GM19463 (cell line): Measurements from ENCODE around the gene UGT1A7.
"Not testable (repeated sequence)": the region's sequence is repeated elsewhere in the genome, so short reads cannot be mapped to it uniquely, and the experiment has no call there.

Experiments
- ATAC-seq: cut with Tn5 transposase; IDR thresholded peaks from one replicate; pipeline ENCODE4 v1.9.1; 2021; ENCODE audit warnings: mild to moderate bottlenecking, moderate library complexity; ENCODE audit not compliant: unreplicated experiment

UGT1A7 gene

DNA sequence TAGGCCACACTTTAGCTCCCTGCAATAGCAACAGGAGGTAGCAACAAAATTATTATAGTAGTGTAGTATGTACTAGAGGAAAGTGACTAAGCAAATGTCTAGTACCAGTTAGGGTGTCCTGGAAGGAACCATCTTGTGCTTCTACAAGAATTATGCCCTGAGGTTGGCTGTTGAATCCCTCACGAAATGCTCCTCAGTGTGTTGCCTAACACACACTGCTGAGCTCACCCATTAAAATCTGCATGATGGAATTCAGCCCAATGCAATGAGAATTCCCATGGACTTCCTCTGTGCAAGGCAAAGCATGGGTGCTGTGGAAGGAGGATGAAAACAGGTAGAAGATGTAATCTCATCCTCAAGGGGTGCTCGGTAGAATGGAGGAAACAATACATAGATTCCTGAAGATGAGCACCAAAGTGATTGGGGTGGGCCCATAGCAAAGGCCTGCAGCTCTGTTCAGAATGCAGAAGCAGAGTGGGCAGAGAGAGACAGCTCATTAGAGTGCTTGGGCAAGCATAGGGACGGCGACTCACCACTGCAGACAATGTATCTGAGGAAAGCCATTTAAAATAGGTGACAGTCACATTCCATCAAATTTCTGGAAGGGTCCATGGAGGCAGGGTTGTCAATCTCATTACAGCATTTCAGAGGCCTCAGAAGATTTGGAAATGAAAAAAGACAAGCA is 1.2 kb upstream of the UGT1A7 start:
- ATAC-seq, result no peak

DNA sequence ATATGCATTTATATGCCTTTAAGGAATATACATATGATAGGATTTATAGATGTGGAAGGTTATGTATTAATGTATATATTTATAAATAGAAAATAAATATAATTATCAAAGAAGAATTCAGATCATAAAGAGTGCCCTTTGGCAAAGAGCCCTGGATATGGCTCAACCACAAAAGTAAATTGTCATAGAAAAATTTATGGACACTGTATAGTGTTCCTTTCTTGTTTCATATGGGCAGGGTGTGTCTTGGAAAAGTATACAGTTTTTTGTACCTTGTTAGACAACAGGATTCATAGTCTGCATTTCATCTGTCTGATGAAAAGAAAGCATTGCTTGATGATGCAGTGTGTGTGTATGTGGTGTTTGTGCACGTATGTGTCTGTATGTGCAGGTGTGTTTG is 2.9 kb downstream of the UGT1A7 start:
- no peak for ATAC-seq

DNA sequence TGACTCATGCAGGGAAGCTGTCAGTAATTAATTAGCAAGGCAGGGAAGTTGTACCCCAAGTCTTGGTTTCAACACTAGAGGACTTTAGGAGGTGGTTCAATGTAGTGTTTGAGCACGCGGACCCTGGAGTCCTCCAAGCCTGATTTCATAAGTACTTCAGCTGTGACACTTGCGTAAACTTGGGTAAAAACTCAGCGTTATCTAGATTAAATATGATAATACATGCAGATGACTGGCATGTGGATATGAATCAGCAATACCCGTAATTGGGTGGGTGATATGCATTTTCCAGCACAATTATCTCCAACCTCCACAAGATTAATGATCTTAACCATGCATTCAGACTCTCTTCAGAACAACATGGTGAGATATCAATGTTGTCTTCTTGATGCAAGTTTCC is 5.2 kb downstream of the UGT1A7 start:
- ATAC-seq, result no peak

DNA sequence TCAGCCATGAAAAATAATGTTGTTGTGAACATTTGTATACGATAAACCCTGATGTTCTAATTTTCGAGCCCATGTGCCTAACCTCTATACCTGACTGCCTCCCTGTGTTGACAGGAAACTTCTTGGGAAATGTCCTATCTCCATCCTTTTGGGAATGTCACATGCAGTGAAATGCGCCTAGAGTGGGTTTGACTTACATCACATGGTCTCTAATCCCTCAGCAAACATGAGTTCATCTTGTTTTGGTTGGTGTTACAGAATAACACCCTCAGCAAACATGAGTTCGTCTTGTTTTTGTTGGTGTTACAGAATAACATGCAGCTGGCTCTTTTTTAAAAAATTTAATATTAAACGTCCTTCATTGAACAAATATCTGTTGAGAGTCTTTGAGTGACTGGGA is 6.6 kb downstream of the UGT1A7 start:
- ATAC-seq, result no peak

DNA sequence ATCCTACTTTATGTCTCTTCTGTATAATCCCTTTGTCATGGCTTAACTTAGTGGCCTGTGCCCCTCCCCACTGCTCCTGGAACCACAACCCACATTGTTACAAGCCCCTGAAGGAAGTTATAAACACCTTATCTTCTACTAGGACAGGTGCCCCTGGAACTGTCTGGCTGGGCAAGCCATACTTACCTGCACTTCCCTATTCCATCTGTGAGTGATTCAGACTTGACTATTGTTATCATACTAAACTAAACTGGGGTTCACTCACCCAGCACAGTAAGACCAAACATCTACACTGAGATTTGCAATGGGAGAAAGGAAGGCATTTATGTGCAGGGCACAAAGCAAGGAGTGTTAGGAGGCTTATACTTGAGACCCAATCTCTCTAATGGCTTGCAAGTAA is 7.3 kb downstream of the UGT1A7 start:
- ATAC-seq, result no peak

DNA sequence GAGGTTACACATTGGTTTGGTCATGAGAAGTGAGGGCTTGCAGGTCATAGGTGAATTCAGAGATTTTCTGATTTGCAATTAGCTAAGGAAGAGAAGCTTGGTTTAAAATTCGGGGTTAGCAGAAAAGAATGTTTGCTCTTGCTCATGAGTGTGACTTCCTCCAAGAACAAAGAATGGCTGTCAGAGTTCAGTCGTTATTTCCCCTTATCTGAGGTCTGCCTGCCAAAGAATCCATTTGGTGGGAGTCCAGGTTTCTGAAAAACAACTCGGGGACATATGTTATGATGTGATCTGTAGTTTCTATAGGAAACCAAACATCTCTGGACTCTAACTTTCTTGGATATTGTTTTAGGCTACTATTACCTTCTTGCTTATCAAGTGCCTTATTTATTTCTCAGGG is 7.8 kb downstream of the UGT1A7 start:
- no peak for ATAC-seq

DNA sequence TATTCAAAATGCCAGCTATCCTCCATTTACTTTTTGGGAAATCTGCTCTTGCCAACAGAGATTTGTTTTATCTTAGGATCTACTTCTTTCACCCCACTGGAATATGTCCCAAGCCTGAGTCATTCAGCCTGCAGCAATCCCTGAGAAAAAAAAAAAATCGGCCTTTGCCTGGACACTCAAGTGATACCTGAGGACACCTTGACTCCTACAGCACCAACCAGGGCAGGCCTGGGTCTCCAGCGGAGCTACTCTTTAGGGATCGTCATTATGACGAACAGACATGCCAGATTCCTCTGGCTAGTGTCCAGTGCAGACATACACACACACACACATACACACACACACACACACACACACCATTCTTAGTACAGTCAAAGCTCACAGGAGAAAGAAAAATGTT is 8.7 kb downstream of the UGT1A7 start:
- no peak for ATAC-seq

DNA sequence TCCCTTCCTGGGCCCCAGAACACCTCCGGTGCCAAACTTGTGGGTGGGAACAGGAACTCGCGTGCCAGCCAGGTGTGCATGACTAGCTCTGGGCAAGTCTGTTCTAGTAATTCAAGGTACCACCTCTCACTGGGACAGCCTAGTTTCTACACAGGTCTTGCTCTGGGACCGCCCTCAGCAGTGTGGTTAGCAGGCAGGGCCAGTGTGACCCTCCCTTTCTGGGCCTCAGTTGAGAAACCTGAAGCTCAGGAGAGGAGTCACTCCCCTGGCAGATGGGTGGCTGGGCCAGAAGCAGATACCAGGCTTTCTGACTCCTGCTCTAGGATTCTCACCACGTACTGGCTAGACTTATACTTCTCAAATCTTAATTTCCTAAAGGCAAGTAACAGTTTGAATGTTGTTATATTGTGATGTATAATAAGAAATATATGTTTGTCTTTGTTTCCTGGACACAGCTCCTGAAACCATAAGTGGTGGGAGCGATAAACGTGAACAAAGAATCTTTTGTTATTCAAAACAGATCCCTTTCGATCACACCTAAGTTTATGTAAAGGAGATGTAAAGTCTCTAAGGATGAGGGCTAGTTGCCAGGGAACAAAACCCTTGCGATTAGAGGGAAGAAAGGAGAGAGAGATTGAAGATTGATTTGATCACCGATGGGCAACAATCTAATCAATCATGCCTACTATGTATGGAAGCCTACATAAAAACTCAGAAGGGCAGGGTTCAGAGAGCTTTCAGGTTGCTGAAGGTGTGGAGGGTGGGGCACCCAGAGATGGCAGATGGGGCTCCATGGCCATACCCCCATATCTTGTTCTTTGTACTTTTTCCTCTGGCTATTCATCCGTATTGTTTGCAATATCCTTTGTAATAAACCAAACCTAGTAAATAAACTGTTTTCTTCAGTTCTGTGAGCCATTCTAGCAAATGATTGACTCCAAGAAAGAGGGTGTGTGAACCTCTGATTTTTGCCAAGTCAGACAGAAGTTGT is 10.0 kb downstream of the UGT1A7 start:
- no peak for ATAC-seq

DNA sequence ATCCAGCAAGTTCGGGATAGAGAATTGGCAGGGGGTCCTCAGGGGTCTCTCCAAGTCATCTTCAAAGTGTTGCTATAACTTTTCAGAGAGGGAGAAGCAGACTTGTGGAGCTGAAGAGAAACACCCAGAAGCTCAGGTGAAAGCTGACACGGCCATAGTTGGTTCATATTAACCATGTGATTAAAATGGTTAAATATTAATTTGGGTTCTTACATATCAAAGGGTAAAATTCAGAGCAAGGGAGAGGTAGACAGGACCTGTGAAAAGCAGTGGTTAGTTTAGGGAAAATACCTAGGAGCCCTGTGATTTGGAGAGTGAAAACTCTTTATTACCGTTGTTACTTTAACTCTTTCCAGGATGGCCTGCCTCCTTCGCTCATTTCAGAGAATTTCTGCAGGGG is 10.9 kb downstream of the UGT1A7 start, which contains the start of gene UGT1A6:
Gene UGT1A6 (plus strand): TSS at position 243 of the 400 bp plus-strand sequence. CDS start 115 bp downstream, at position 358.
- ATAC-seq, result no peak

DNA sequence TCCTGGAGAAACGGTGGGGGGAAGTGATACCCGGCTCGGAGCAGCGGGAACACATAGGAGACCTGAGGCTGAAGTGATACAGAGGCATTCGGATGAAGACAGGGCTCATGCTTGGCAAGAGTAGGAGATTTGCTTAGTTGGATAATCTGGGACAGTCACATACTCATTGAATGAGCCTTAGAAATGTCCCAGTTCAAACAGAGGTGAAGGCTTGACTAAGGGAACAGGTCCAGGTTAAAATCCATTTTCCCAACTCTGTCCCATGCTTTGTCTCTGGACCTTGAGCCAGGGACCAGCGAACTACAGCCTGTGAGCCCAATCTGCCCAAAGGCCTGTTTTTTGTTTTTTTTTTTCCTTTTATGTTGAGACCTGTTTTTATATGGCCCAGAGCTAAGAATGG is 12.3 kb downstream of the UGT1A7 start:
- ATAC-seq, result no peak

DNA sequence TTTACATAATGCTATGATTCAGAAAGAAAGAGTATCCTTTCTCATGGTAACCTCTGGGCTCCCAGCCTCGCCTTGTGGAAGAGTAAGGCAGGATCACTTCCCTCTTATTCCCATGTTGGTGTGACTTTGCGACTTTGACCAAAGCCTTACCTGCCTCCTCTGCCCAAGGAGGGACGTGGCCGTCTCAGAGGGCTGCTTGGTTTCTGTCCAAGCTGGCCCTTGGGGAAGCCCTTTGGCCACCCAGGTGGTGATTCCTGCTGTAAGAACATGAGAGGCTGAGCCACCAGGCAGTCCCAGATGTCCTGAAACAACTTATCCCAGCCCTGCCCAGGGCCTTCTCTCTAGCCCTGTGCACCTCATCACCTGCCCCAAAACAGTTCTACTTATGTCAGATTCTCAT is 17.0 kb downstream of the UGT1A7 start:
- no peak for ATAC-seq

DNA sequence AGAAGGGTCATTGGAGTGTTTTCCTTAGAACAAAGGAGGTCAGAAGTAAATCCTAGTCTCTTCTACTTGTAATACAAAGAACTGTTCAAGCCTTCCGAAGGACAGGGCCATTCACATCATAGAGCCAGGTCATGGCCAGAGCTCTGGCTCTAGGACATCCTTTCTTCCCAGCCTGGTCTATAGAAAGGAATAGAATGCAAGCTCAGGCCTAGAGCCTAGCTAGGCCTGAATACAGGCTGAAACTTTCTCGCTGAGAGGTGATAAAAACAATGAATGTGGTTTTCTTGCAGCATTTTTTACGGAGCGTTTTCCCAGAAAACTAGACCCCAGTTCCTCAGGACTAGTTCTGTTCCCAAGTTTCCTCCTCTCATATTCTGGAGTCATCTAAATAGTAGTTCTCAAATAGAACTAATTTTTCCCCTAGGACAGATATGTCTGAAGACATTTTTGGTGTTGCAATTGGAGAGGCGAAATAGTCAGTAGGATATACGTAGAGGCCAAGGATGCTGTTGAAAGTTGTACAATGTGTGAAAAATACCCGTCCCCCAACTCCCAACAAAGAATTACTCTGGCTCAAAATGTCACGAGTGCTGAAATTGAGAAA is 17.8 kb downstream of the UGT1A7 start:
- no peak for ATAC-seq

DNA sequence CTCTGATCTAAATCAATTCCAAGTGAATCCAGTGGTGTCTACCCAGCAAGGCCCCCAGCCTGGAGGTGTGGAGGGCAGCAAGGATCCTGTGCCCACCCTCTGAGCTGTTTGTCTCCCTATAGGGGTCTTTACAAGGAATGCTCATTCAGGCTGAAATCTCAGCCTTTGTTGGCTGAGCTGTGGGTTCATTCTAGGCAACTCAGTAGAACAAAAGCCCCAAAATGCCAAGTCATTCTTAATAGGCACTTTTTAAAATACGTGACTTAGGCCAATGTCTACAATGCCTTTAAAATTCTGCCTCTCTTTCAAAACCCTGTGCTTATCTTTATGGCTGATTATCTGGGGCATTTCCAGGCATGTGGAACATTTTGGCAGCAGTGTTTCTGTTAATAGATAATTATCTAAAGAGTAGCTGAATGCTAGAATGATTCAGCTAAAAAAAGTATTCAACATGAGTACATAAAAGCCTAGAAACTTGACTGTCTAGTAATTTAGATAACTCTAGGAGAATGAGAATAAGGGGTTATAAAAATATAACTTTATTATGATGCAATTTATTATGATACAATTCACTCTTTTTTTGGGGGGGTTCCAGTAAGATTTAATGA is 18.4 kb downstream of the UGT1A7 start:
- no peak for ATAC-seq

DNA sequence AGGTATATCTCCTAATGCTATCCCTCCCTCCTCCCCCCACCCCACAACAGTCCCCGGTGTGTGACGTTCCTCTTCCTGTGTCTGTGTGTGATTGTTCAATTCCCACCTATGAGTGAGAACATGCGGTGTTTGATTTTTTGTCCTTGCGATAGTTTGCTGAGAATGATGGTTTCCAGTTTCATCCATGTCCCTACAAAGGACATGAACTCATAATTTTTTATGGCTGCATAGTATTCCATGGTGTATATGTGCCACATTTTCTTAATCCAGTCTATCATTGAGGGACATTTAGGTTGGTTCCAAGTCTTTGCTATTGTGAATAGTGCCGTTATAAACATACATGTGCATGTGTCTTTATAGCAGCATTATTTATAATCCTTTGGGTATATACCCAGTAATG is 19.1 kb downstream of the UGT1A7 start:
- not testable (repeated sequence) for ATAC-seq

DNA sequence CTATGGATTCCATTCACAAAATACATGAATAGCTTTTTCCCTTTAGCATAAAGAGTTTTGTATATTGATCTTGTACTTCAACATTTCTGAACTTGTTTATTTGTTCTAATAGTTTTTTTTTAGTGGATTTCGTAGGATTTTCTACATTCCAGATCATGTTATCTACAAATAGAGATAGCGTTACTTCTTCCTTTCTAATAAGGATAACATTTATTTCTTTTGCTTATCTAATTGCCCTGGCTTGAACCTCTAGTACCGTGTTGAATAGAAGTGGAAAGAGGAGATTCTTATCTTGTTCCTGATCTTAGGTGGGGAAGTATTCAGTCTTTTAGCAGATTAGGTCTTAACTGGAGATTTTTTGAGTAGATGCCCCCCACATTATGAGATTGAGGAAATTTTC is 20.5 kb downstream of the UGT1A7 start:
- no peak for ATAC-seq

DNA sequence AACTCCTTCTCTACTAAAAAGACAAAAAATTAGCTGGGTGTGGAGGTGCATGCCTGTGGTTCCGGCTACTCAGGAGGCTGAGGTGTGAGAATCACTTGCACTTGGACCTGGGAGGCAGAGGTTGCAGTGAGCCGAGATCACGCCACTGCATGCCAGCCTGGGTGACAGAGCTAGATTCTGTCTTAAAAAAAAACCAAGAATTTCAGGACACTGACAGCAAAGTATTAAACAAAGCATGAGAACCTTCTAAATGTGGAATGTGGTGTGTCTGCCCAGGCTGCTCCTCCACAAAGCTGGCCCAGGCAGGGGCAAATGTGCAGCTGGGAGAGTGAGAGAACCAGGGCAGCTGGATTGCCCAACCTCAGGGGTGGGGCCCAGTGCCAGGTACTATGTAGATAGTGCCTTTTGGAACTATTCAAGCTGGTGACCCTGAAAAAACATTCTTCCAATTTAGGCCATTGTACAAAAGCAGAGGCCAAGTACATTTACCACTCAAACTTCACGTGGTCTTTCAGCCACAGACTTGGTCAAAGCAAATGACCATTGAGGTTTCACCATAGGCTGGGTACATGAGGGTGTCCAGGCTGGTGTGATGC is 24.3 kb downstream of the UGT1A7 start:
- no peak for ATAC-seq

DNA sequence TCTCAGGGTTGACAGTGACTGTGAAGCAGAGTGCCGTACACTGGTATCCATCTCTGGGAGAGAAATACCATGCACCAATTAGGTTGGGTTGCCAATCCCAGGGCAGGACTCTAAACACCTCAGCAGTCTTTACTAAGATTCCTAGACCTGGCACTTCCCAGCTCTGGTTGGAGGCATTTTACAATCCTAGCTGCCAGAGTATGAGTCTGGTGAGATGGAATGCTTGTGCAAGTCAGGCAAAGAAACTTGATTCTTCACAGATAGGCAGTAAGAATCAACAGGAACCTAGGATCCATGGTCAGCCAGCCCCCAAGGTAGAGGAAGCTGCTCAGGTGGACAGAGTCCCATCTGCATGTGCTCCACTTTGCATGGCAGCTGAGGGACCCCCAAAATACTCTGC is 25.0 kb downstream of the UGT1A7 start:
- no peak for ATAC-seq

DNA sequence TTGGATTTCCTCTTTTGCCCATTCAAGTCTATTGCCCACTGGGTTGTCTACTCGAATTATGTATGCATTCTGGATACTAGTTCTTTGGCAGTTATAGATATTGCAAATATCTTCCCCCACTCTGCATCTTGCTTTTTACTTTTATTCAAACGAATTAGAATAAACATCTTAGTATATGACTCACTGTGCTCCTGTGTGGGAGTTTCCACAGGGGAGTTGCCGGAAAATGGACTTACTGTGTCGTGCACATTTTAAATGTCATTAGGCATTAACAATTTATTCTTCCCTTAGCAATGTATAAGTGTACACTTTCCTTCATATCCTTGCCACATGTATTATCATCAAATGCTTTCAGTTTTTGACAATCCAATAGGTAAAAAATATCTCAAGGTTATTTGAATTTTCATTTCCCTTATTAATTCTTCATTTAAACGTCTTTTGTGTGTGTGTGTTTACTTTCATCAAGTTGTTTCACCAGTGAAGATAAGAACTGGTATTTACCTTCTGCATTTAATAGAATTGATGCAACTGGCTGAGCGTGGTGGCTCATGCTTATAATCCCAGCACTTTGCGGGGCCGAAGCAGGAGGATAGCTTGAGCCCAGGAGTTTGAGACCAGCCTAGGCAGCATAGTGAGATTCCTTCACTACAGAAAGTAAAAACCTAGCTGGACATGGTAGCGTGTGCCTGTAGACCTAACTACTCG is 26.4 kb downstream of the UGT1A7 start:
- ATAC-seq, result no peak

DNA sequence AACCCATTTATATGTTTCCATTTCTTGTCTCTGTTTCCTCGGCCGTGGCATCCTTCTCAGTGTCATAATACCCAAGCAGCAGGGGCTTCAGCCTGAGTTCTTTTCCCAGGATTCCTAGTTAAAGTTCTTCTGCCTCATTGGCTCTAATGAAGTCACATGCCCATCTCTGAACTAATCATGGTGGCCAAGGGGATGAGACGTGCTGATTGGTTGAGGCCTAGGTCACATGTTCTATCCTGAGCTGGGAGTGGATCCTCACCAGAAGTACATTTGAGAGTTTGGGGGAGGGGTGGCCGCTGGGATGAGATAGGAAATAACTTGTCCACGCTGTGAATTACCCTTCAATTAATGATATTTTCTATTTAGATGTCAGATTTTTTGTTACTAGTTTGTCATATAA is 27.2 kb downstream of the UGT1A7 start:
- ATAC-seq, result no peak

DNA sequence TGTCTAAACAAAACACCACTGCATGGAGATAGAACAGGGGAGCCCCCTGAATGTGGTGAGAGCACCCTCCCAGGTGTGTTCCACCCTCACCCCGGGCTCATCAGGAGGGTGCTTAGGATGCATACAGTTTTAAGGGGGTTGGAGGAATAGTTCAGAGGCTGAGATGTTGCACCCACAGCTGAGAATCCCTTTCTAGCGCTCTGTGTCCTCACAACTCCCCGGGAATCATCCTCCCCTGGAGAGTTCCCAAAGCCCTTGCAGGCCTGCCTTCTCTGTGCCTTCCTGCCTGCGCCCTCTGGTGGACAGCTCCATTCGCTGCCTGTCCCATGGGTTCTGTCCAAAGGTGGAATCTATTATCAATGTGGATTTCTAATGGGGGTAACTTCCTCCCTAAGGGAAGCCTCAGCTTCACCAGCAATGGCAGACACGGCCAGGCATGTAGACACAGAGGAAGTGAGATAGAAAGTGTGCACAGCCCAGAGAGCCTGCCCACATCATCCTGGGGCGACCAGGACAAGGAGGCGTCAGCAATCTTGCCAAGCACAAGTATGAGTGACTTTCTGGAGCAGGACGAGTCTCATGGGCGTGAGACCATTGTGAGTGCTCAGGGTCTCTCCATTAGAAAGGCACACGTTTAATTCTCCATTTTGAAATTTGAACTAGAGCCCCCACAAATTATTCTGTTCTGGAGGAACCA is 29.8 kb downstream of the UGT1A7 start:
- no peak for ATAC-seq
